ENCODE results near the gene HIP1R. TPM values are rescaled to one million over a fixed set of nuclear protein-coding genes. Genes with fewer than 3 reads are reported as not detected.

The HIP1R gene
- total RNA-seq, 1 donor from 2014 or later, result 61.1 TPM

DNA sequence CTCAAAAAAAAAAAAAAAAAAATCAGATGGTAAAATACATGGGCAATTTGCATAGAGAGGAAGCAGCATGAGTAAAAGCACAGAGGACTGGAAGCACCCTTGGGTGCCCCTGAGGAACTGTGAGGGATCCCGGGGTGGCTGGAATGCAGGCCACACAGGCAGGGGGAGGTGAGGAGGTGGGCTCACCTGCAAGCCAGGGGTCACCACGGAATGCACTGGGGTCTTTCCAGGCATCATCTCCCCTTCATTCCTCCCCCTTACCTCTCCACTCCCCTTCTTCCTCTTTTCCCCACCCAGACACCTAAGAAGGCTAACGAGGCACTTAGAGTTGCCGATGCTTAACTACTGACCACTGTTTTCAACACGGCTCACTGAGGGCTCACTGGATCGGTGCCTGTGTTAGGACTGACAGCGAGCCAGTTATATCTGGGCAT lies 14.4 kb upstream of the HIP1R start:
- DNase-seq (ENCODE audit: low spot score, unreplicated experiment), result no peak
- Mint-ChIP-seq H3K27ac (no peak overlapping the region), H3K36me3 (ENCODE audit: insufficient read depth) (no peaks in the 10 kb centered on the region), H3K9me3 (ENCODE audit: low read depth) (no peaks in the 10 kb centered on the region), H3K4me1 (ENCODE audit: low read depth) (no peaks in the 10 kb centered on the region), H3K27me3 (no peaks in the 10 kb centered on the region), H3K4me3 (ENCODE audit: low read depth) (no peak overlapping the region)
- TF ChIP-seq, protein P1, sequence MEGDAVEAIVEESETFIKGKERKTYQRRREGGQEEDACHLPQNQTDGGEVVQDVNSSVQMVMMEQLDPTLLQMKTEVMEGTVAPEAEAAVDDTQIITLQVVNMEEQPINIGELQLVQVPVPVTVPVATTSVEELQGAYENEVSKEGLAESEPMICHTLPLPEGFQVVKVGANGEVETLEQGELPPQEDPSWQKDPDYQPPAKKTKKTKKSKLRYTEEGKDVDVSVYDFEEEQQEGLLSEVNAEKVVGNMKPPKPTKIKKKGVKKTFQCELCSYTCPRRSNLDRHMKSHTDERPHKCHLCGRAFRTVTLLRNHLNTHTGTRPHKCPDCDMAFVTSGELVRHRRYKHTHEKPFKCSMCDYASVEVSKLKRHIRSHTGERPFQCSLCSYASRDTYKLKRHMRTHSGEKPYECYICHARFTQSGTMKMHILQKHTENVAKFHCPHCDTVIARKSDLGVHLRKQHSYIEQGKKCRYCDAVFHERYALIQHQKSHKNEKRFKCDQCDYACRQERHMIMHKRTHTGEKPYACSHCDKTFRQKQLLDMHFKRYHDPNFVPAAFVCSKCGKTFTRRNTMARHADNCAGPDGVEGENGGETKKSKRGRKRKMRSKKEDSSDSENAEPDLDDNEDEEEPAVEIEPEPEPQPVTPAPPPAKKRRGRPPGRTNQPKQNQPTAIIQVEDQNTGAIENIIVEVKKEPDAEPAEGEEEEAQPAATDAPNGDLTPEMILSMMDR (IDR thresholded peaks at IDR 0.05; ENCODE audit: unreplicated experiment), result no peak

DNA sequence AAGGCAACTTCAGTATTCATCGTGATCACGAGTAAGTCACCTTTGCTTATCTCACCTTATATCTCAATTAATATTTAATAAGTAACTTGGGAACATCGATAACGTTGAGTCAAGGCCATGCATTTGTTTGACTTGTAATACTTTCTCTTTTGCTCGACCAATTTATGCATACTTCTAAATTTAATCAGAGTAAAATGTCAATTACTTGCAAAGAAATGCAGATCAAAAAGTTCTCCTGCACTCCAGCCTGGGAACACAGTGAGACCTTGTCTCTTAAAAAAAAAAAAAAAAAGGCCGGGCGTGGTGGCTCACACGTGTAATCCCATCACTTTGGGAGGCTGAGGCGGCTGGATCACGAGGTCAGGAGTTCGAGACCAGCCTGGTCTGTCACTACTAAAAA lies 11.8 kb upstream of the HIP1R start:
- Mint-ChIP-seq H3K4me1 (ENCODE audit: low read depth) (peaks cover 12% of the 10 kb centered on the region), H3K36me3 (ENCODE audit: insufficient read depth) (no peaks in the 10 kb centered on the region), H3K9me3 (ENCODE audit: low read depth) (no peaks in the 10 kb centered on the region), H3K27me3 (no peaks in the 10 kb centered on the region), H3K27ac (no peak overlapping the region), H3K4me3 (ENCODE audit: low read depth) (no peak overlapping the region)
- DNase-seq (ENCODE audit: low spot score, unreplicated experiment), result no peak
- TF ChIP-seq, protein P1 (IDR thresholded peaks at IDR 0.05; ENCODE audit: unreplicated experiment), result no peak

DNA sequence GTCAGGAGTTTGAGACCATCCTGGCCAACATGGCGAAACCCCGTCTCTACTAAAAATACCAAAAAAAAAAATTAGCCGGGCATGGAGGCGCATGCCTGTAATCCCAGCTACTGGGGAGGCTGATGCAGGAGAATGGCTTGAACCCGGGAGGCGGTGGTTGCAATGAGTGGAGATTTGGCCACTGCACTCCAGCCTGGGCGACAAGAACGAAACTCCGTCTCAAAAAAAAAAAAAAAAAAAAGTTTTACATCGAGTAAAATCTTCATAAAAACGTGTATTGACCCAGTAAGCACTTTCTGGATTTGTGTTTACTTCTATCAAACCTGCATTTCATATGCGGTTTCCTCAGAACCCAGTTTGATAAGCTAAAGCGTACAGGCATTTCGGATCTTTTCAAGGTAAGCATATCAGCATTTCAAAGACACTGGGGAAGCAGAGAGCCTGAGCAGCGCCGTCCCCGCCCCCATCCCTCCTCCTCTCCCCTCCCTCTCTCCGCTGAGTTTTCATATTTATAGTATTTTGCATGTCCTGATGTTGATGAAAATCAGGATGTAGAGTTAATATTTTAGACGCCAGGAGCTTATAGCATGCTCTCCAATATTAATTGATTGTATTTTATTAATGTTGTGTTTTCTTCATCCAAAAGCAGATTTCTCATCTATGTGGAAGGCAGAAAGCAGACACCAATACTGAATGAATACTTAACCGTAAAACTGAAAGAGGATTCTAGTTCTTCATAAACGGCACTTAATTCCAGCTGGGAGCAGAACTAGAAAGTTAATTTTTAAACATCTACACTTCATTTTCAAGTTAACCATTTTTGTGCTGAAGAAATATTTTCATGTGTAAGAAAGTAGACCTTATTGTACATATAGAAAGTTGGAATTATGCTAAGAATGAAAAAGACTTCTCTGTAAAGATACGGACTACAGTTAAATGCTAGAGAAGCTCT lies 9.2 kb upstream of the HIP1R start:
- no peaks in the 10 kb centered on the region for H3K36me3 Mint-ChIP-seq (ENCODE audit: insufficient read depth)
- H3K4me3 Mint-ChIP-seq (ENCODE audit: low read depth), result peak overlapping the region; percentile 63
- no peak for DNase-seq (ENCODE audit: low spot score, unreplicated experiment)
- TF ChIP-seq, protein P1 (IDR thresholded peaks at IDR 0.05; ENCODE audit: unreplicated experiment), result no peak
- no peaks in the 10 kb centered on the region for H3K9me3 Mint-ChIP-seq (ENCODE audit: low read depth)
- H3K27ac Mint-ChIP-seq, result no peak overlapping the region
- H3K27me3 Mint-ChIP-seq, result no peaks in the 10 kb centered on the region
- H3K4me1 Mint-ChIP-seq (ENCODE audit: low read depth), result peaks cover 12% of the 10 kb centered on the region

DNA sequence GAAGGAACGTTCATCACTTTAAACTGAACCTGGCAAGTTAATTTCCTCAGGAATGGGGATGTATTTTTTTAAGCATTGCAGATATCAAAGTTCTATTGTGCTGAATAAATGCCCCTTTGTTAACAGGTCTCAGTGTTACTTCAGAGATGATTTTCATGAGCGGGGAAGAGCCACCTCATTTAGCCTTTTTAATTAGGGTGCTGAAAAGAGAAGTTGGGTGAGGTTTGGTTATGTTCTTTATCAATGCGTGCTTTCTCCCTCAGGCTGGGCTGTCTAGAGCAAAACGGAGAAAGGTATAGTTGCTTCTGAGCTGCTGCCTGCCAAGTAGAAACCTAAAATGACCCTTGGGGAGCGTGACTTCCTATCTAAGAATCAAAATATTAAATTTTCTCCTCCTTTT lies 8.0 kb upstream of the HIP1R start:
- H3K4me1 Mint-ChIP-seq (ENCODE audit: low read depth), result peaks cover 12% of the 10 kb centered on the region
- H3K9me3 Mint-ChIP-seq (ENCODE audit: low read depth), result no peaks in the 10 kb centered on the region
- H3K36me3 Mint-ChIP-seq (ENCODE audit: insufficient read depth), result no peaks in the 10 kb centered on the region
- no peak overlapping the region for H3K27ac Mint-ChIP-seq
- no peaks in the 10 kb centered on the region for H3K27me3 Mint-ChIP-seq
- TF ChIP-seq, protein P1 (IDR thresholded peaks at IDR 0.05; ENCODE audit: unreplicated experiment), result no peak
- no peak overlapping the region for H3K4me3 Mint-ChIP-seq (ENCODE audit: low read depth)
- no peak for DNase-seq (ENCODE audit: low spot score, unreplicated experiment)

DNA sequence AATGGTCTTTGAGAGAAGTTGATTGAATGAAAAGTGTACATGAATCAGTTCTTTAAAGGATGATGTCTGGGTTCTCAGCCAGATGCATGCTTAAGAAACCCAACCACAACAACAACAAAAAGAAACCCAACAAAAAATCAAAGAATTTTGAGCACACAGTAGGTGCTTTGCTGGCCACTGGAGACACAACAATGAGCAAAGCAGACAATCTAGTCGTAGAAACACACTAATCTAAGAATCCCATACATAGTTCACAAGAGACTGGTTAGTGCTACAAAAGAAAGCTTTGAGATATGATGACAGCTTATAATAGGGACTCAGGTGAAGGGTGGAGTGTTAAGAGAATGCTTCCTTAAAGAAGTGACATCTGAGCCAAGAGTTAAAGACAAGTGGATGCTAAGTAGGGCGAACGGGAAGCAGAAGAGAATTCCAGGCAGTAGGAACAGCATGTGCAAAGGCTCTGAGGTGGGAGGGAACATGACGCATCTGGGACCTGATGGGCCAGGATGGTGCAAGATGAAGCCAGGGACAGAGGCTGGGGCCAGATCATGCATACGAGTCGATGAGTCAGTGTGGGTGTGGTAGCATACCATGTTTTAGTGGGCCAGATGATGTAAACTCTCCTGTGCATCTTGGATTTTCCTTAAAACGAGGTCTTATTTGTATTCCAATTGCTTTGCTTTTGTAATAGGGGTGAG lies 4.6 kb upstream of the HIP1R start:
- DNase-seq (ENCODE audit: low spot score, unreplicated experiment), result no peak
- no peak overlapping the region for H3K4me3 Mint-ChIP-seq (ENCODE audit: low read depth)
- H3K27ac Mint-ChIP-seq, result no peak overlapping the region
- no peaks in the 10 kb centered on the region for H3K27me3 Mint-ChIP-seq
- peaks cover 12% of the 10 kb centered on the region for H3K4me1 Mint-ChIP-seq (ENCODE audit: low read depth)
- H3K36me3 Mint-ChIP-seq (ENCODE audit: insufficient read depth), result no peaks in the 10 kb centered on the region
- TF ChIP-seq, protein P1 (IDR thresholded peaks at IDR 0.05; ENCODE audit: unreplicated experiment), result no peak
- H3K9me3 Mint-ChIP-seq (ENCODE audit: low read depth), result no peaks in the 10 kb centered on the region

Data from progenitor cell of endocrine pancreas (in vitro differentiated cells).